K562 (cell line): ENCODE data around the gene MCFD2. TPM values are rescaled to one million over a fixed set of nuclear protein-coding genes. Genes with fewer than 3 reads are reported as not detected.

ENCODE experiments used
- CEBPB ChIP-seq: fragments of 450-650 bp; IDR thresholded peaks from 2 replicates; pipeline ENCODE4 v1.6.1; 2016; ENCODE audit warnings: missing genetic modification characterization, missing compliant biosample characterization
- ELK3 ChIP-seq: fragments of 450-650 bp; formaldehyde crosslinking; IDR thresholded peaks from 2 replicates; pipeline ENCODE4 v1.4.0; 2020; ENCODE audit warnings: mild to moderate bottlenecking
- KAT8 ChIP-seq: fragments of 450-650 bp; IDR thresholded peaks from 2 replicates; pipeline ENCODE4 v1.6.1; 2016; ENCODE audit warnings: low read depth, mild to moderate bottlenecking
- NFRKB ChIP-seq: fragments of 450-650 bp; IDR thresholded peaks from 2 replicates; pipeline ENCODE4 v1.6.1; 2016; ENCODE audit warnings: low read depth
- NR2C2 ChIP-seq, 2 experiments: fragments of 200-800 bp in 1 of 2; sonication (Bioruptor generic) in 1 of 2; sonication (generic) in 1 of 2; formaldehyde crosslinking in 1 of 2; IDR thresholded peaks; 2 replicates each; pipeline versions ENCODE4 v1.6.1 to v1.8.0; 2016 to 2022; ENCODE audit warnings: mild to moderate bottlenecking in 1 of 2, missing compliant biosample characterization in 1 of 2, missing genetic modification characterization in 1 of 2, missing genetic modification reagents in 1 of 2
- NUFIP1 ChIP-seq: fragments of 450-650 bp; IDR thresholded peaks from 2 replicates; pipeline ENCODE4 v1.6.1; 2018; ENCODE audit not compliant: partially characterized antibody
- PHF21A ChIP-seq: fragments of 450-650 bp; IDR thresholded peaks from 2 replicates; pipeline ENCODE4 v1.6.1; 2017; ENCODE audit warnings: low read depth, borderline replicate concordance
- RERE ChIP-seq: sonication (generic); formaldehyde crosslinking; IDR thresholded peaks from 2 replicates; pipeline ENCODE4 v1.8.0; 2023; ENCODE audit warnings: missing genetic modification reagents, mild to moderate bottlenecking, borderline replicate concordance
- SRSF1 ChIP-seq: fragments of 200-400 bp; formaldehyde crosslinking; IDR thresholded peaks from 2 replicates; pipeline ENCODE4 v1.6.1; 2017; ENCODE audit warnings: mild to moderate bottlenecking, low read depth, low read length, moderate library complexity
- SRSF3 ChIP-seq: fragments of 200-400 bp; formaldehyde crosslinking; IDR thresholded peaks from 2 replicates; pipeline ENCODE4 v1.6.1; 2016; ENCODE audit warnings: mild to moderate bottlenecking, low read length, moderate library complexity; ENCODE audit not compliant: insufficient read depth
- TFE3 ChIP-seq: fragments of 450-650 bp; formaldehyde crosslinking; IDR thresholded peaks from 2 replicates; pipeline ENCODE4 v1.4.0; 2020; ENCODE audit warnings: mild to moderate bottlenecking, mixed read lengths
- U2AF1 ChIP-seq: fragments of 200-400 bp; formaldehyde crosslinking; optimal IDR thresholded peaks from 2 replicates; pipeline ENCODE3; 2017; ENCODE audit warnings: mild to moderate bottlenecking, low read depth, low read length, moderate library complexity
- WHSC1 ChIP-seq: IDR thresholded peaks from one replicate; pipeline ENCODE4 v1.6.1; 2012; ENCODE audit warnings: low read length, control low read depth, inconsistent platforms
- ZC3H8 ChIP-seq: fragments of 450-650 bp; IDR thresholded peaks from 2 replicates; pipeline ENCODE4 v1.6.1; 2017
- ZNF282 ChIP-seq: sonication (generic); formaldehyde crosslinking; IDR thresholded peaks from 2 replicates; pipeline ENCODE4 v1.8.1; 2023; ENCODE audit warnings: missing genetic modification reagents
- ZNF398 ChIP-seq: fragments of 250-450 bp; sonication (Bioruptor Pico); IDR thresholded peaks from 2 replicates; pipeline ENCODE4 v1.8.0; 2021; ENCODE audit warnings: moderate library complexity, mild to moderate bottlenecking, inconsistent platforms
- ZNF75A ChIP-seq: fragments of 450-650 bp; formaldehyde crosslinking; IDR thresholded peaks from 2 replicates; pipeline ENCODE4 v1.4.0; 2020; ENCODE audit warnings: mild to moderate bottlenecking
- ZNF79 ChIP-seq: fragments of 250-450 bp; sonication (Bioruptor Pico); IDR thresholded peaks from 2 replicates; pipeline ENCODE4 v1.4.0; 2020; ENCODE audit warnings: low read depth, mild to moderate bottlenecking, moderate library complexity
- polyA plus RNA-seq, 8 experiments: library from polyadenylated mRNA; depleted of rRNA in 4 of 8; stranded (reverse) in 5 of 8; unstranded in 3 of 8; fragments of >200 nt; fragmentation: Nextera tagmentation in 2 of 8; fragmentation: Illumina TruSeq in 1 of 8; extraction: Ambion mirVana in 2 of 8; extraction: Trizol in 1 of 8; gene quantifications; 2 replicates each; pipeline versions ENCODE4 v1.2.1 to v1.2.3, GENCODE V29; 2011 to 2014; ENCODE audit warnings: inconsistent platforms in 1 of 8, missing spikeins in 1 of 8
- total RNA-seq, 7 experiments: library from RNA; depleted of rRNA in 6 of 7; stranded (reverse); fragments of >200 nt in 6 of 7; fragmentation: Illumina TruSeq in 2 of 7; extraction: Trizol in 2 of 7; gene quantifications; 2 replicates each; pipeline versions ENCODE4 v1.2.1 to v1.2.3, GENCODE V29; 2011 to 2021; ENCODE audit warnings: low replicate concordance in 1 of 7

MCFD2 gene
- total and polyA plus RNA-seq, 9 of the 15 experiments (the other 6 are each of a cell fraction or from before 2014, with no cell fraction given) = 78.6 to 237 (median 123) TPM

DNA sequence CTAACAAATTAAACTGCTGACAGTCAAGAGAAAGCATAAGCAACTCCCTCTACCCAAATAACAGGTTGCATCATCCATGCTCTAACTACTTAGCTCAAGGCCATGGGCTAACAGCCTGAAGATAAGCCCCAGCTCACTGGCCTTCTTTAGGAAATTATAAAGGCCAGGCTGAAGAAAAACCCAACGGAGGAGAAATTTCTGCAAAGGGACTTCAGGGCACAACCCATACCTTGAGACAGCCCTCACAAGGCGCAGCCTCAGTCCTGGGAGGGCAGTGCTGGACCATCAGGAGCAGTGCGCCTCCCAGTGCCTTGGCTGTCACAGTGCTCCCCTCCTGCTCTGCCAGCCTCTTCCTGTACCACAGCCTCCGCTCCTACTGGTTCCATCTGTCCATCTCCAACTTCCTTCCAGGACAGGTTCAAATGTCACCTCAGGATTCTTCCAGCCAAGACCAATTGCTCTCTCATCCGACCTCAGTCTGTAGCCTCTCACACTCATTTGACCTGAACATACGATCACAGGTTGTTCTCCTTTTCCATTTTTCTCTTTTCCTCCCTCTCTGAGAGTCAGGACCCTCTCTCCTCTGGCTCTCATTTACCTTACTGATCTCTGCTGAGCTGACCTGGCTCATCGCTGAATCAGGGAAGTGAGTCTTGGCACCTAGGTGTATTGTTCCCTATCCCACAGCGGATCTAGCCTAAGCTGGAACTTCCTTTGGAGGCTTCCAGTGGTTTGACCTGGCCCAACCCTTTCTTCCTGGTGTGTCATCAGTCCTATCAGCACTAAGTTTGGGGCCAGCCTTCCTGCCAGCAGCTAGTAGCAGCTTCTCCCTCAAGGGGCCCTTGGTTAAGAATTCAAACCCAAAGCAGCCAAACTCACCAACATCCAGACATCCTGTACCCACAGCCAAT lies 1.9 kb downstream of the MCFD2 start (continued):
- TF ChIP-seq RERE = no peak
- TF ChIP-seq TFE3 (CRISPR knock-in tag) = no peak
- no peak for TF ChIP-seq ZNF282 (CRISPR knock-in tag)
- no peak for TF ChIP-seq SRSF3
- no peak for TF ChIP-seq WHSC1
- TF ChIP-seq NUFIP1 = no peak
- no peak for TF ChIP-seq ZNF398 (CRISPR knock-in tag)
- TF ChIP-seq SRSF1 = no peak
- no peak for TF ChIP-seq PHF21A
- no peak for TF ChIP-seq NR2C2 (CRISPR knock-in tag; IDR thresholded peaks at IDR 0.05)
- TF ChIP-seq NR2C2 (tag; IDR thresholded peaks at IDR 0.05) = peak; percentile 73
- peak; percentile 73; the same call in 1 of the 2 replicates for TF ChIP-seq ZC3H8
- no peak for TF ChIP-seq U2AF1
- TF ChIP-seq ELK3 (CRISPR knock-in tag) = no peak
- TF ChIP-seq KAT8 = no peak
- no peak for TF ChIP-seq ZNF75A (CRISPR knock-in tag)
- no peak; the same call in 1 of the 2 replicates for TF ChIP-seq NFRKB
- no peak for TF ChIP-seq ZNF79
- peak; percentile 85 for TF ChIP-seq CEBPB (tag)
